H1 (cell line): ENCODE measurements around the gene OSBPL3. TPM values are rescaled to one million over a fixed set of nuclear protein-coding genes. Genes with fewer than 3 reads are reported as not detected.

Experiments used
- CTCF ChIA-PET: fragments of 300-600 bp; sonication (Branson Sonifier 250); formaldehyde crosslinking; loops from one replicate; lab custom pipeline; 2021; ENCODE audit not compliant: partially characterized antibody; lab: Charles Lee
- POLR2A ChIA-PET: fragments of 300-600 bp; sonication (Branson Sonifier 250); formaldehyde crosslinking; loops from one replicate; lab custom pipeline; 2021; ENCODE audit warnings: inconsistent platforms; ENCODE audit not compliant: partially characterized antibody; lab: Charles Lee
- DNase-seq, 2 experiments: peaks; one replicate each; pipeline versions ENCODE4 v3.0.0 to v3.0.0-alpha.2; 2010 to 2022; ENCODE audit warnings: low spot score in 2 of 2, low read depth in 1 of 2, mixed read lengths in 1 of 2
- FAIRE-seq: peaks from 2 replicates; lab custom pipeline; 2011; peaks lifted over from hg19 to GRCh38; lab: Jason Lieb, UNC
- H2AFZ ChIP-seq: 2 replicates; pipeline ENCODE4 v1.8.1; 2012; ENCODE audit warnings: low read length, inconsistent platforms
- H2AK5ac ChIP-seq: 2 replicates; pipeline ENCODE4 v1.6.1; 2013; ENCODE audit warnings: low read depth, low read length
- H2BK120ac ChIP-seq: replicated peaks from 2 replicates; pipeline ENCODE3; 2013; ENCODE audit warnings: low read depth, low read length, inconsistent platforms
- H2BK12ac ChIP-seq: 2 replicates; pipeline ENCODE4 v1.6.1; 2013; ENCODE audit warnings: low read depth, low read length
- H2BK15ac ChIP-seq: 2 replicates; pipeline ENCODE4 v1.6.1; 2013; ENCODE audit warnings: low read length
- H2BK20ac ChIP-seq: 2 replicates; pipeline ENCODE4 v1.6.1; 2013; ENCODE audit warnings: low read length
- H2BK5ac ChIP-seq: 2 replicates; pipeline ENCODE4 v1.6.1; 2013; ENCODE audit warnings: low read depth, low read length
- H3K14ac ChIP-seq: 2 replicates; pipeline ENCODE4 v1.6.1; 2013; ENCODE audit warnings: inconsistent platforms; ENCODE audit not compliant: insufficient read length
- H3K18ac ChIP-seq: 2 replicates; pipeline ENCODE4 v1.6.1; 2013; ENCODE audit warnings: low read length; ENCODE audit errors: extremely low read depth
- H3K23ac ChIP-seq: 2 replicates; pipeline ENCODE4 v1.6.1; 2013; ENCODE audit warnings: inconsistent platforms; ENCODE audit not compliant: insufficient read length
- H3K23me2 ChIP-seq: 2 replicates; pipeline ENCODE4 v1.6.1; 2013; ENCODE audit warnings: low read depth, low read length
- H3K27ac ChIP-seq: 2 replicates; pipeline ENCODE4 v1.6.1; 2011; ENCODE audit warnings: low read depth, low read length, inconsistent platforms
- H3K27me3 ChIP-seq, 4 experiments: replicated peaks in 1 of 4; 1 replicate in 1 of 4; 2 replicates in 3 of 4; pipeline versions ENCODE4 v1.6.1 to v1.8.1; 2011 to 2013; ENCODE audit warnings: low read length in 3 of 4, mild to moderate bottlenecking in 3 of 4, inconsistent platforms in 2 of 4, mixed read lengths in 2 of 4, moderate library complexity in 1 of 4; ENCODE audit not compliant: control insufficient read depth in 3 of 4, insufficient read depth in 3 of 4; ENCODE audit errors: extremely low read depth in 1 of 4
- H3K36me3 ChIP-seq, 4 experiments: 2 replicates each; pipeline versions ENCODE4 v1.6.1 to v1.8.1; 2011 to 2013; ENCODE audit warnings: mild to moderate bottlenecking in 4 of 4, low read length in 3 of 4, moderate library complexity in 2 of 4, control low read depth in 1 of 4, inconsistent platforms in 1 of 4; ENCODE audit not compliant: insufficient read depth in 4 of 4, control insufficient read depth in 2 of 4
- H3K4ac ChIP-seq: replicated peaks from 2 replicates; pipeline ENCODE3; 2013; ENCODE audit warnings: low read length, low read depth, mixed read lengths, inconsistent platforms; ENCODE audit not compliant: insufficient read length
- H3K4me1 ChIP-seq, 4 experiments: replicated peaks in 1 of 4; 1 replicate in 1 of 4; 2 replicates in 3 of 4; pipeline versions ENCODE4 v1.6.1 to v1.8.1; 2011 to 2013; ENCODE audit warnings: low read length in 3 of 4, inconsistent platforms in 2 of 4, mixed read lengths in 1 of 4; ENCODE audit not compliant: insufficient read depth in 4 of 4, control insufficient read depth in 3 of 4
- H3K4me2 ChIP-seq, 2 experiments: 2 replicates each; pipeline versions ENCODE4 v1.6.1 to v1.8.1; 2011 to 2013; ENCODE audit warnings: low read depth in 2 of 2, low read length in 2 of 2, control low read depth in 1 of 2, inconsistent platforms in 1 of 2, mild to moderate bottlenecking in 1 of 2; ENCODE audit not compliant: insufficient read depth in 1 of 2
- H3K4me3 ChIP-seq, 4 experiments: fragments of 200-600, 300-600 bp in 1 of 4; sonication (generic), shearing (Covaris generic), sonication (Bioruptor Twin) in 1 of 4; 2 replicates each; pipeline versions ENCODE4 v1.5.1 to v1.8.1; 2011 to 2016; ENCODE audit warnings: low read length in 4 of 4, low read depth in 3 of 4, control low read depth in 2 of 4, inconsistent platforms in 2 of 4, mild to moderate bottlenecking in 2 of 4, mixed read lengths in 1 of 4, moderate library complexity in 1 of 4; ENCODE audit not compliant: insufficient read depth in 2 of 4; ENCODE audit errors: extremely low read depth in 1 of 4
- H3K56ac ChIP-seq: replicated peaks from 2 replicates; pipeline ENCODE3; 2013; ENCODE audit warnings: low read depth, mild to moderate bottlenecking, mixed read lengths, low read length, inconsistent platforms; ENCODE audit not compliant: insufficient read length
- H3K79me1 ChIP-seq: 2 replicates; pipeline ENCODE4 v1.6.1; 2013; ENCODE audit warnings: low read depth, low read length, control low read depth
- H3K79me2 ChIP-seq, 2 experiments: 2 replicates each; pipeline versions ENCODE4 v1.6.1 to v1.8.1; 2012 to 2013; ENCODE audit warnings: low read length in 2 of 2, mild to moderate bottlenecking in 2 of 2, inconsistent platforms in 1 of 2; ENCODE audit not compliant: insufficient read depth in 2 of 2, control insufficient read depth in 1 of 2
- H3K9ac ChIP-seq, 4 experiments: replicated peaks in 1 of 4; 1 replicate in 1 of 4; 2 replicates in 3 of 4; pipeline versions ENCODE4 v1.6.1 to v1.8.1; 2011 to 2013; ENCODE audit warnings: low read depth in 3 of 4, low read length in 3 of 4, control low read depth in 2 of 4, mild to moderate bottlenecking in 2 of 4, moderate library complexity in 2 of 4, inconsistent platforms in 1 of 4; ENCODE audit errors: extremely low read depth in 1 of 4
- H3K9me3 ChIP-seq, 2 experiments: 2 replicates each; pipeline versions ENCODE4 v1.6.1 to v1.8.1; 2012 to 2013; ENCODE audit warnings: mild to moderate bottlenecking in 2 of 2, moderate library complexity in 2 of 2, control low read depth in 1 of 2, inconsistent platforms in 1 of 2, low read depth in 1 of 2, low read length in 1 of 2, mixed read lengths in 1 of 2; ENCODE audit not compliant: insufficient read depth in 2 of 2
- H4K20me1 ChIP-seq, 2 experiments: replicated peaks in 1 of 2; 2 replicates each; pipeline versions ENCODE3 to v1.8.1; 2011 to 2013; ENCODE audit warnings: inconsistent platforms in 2 of 2, low read length in 2 of 2, mild to moderate bottlenecking in 1 of 2; ENCODE audit not compliant: insufficient read depth in 2 of 2, control insufficient read depth in 1 of 2
- H4K5ac ChIP-seq: 2 replicates; pipeline ENCODE4 v1.6.1; 2013; ENCODE audit warnings: low read length, low read depth, mixed read lengths, inconsistent platforms; ENCODE audit not compliant: insufficient read length
- H4K8ac ChIP-seq: 2 replicates; pipeline ENCODE4 v1.8.0; 2013; ENCODE audit warnings: mild to moderate bottlenecking, moderate library complexity, low read length, inconsistent platforms; ENCODE audit not compliant: insufficient read depth; ENCODE audit errors: extremely low read depth
- H4K91ac ChIP-seq: replicated peaks from 2 replicates; pipeline ENCODE3; 2013; ENCODE audit warnings: low read length, mixed read lengths, inconsistent platforms; ENCODE audit not compliant: insufficient read length
- GABPA ChIP-seq: IDR thresholded peaks from 2 replicates; pipeline ENCODE4 v1.6.1; 2011; ENCODE audit warnings: mild to moderate bottlenecking, low read length, moderate library complexity, borderline replicate concordance; ENCODE audit not compliant: insufficient read depth
- RFX5 ChIP-seq: IDR thresholded peaks from 2 replicates; pipeline ENCODE4 v1.6.1; 2011; ENCODE audit warnings: low read depth, low read length, improper control_type of control experiment, borderline replicate concordance
- YY1 ChIP-seq: IDR thresholded peaks from 2 replicates; pipeline ENCODE4 v1.6.1; 2011; ENCODE audit warnings: low read depth, mild to moderate bottlenecking, low read length
- WGBS, 2 experiments: shearing (Covaris generic) in 1 of 2; methylation state at CpG; one replicate each; pipeline versions ENCODE4 v1.1.6 to v1.1.7; 2013 to 2015; ENCODE audit warnings: low lambda C conversion rate in 2 of 2, mixed read lengths in 2 of 2, inconsistent platforms in 1 of 2, low coverage in 1 of 2, missing lambda C conversion rate in 1 of 2; ENCODE audit not compliant: insufficient replicate concordance in 2 of 2, insufficient coverage in 1 of 2, insufficient read length in 1 of 2; ENCODE audit errors: extremely low coverage in 1 of 2, missing lambda C conversion rate in 1 of 2; 5-methylcytosine and 5-hydroxymethylcytosine counted together
- polyA plus RNA-seq, 7 experiments: library from polyadenylated mRNA; depleted of rRNA in 3 of 7; stranded (reverse) in 5 of 7; unstranded in 2 of 7; fragments of >200 nt in 5 of 7; fragments of 200-250 nt in 2 of 7; gene quantifications; 1 replicate in 5 of 7; 2 replicates in 1 of 7; 4 replicates in 1 of 7; pipeline versions ENCODE4 v1.2.1 to v1.2.3, GENCODE V29; 2011 to 2013; ENCODE audit warnings: missing spikeins in 2 of 7, mixed read lengths in 2 of 7
- total RNA-seq: library from RNA; stranded (reverse); fragmentation: NEBNext Ultra II Directional; extraction: Animal tissue kit (Norgen Biotek cat#: 25700); gene quantifications from 2 replicates; pipeline ENCODE4 v1.2.1, GENCODE V29; 2021

OSBPL3 gene
- total and polyA plus RNA-seq, 2 of the 8 experiments (the other 6 are each of a cell fraction or from before 2014, with no cell fraction given), result 2.8 to 13.9 TPM

DNA sequence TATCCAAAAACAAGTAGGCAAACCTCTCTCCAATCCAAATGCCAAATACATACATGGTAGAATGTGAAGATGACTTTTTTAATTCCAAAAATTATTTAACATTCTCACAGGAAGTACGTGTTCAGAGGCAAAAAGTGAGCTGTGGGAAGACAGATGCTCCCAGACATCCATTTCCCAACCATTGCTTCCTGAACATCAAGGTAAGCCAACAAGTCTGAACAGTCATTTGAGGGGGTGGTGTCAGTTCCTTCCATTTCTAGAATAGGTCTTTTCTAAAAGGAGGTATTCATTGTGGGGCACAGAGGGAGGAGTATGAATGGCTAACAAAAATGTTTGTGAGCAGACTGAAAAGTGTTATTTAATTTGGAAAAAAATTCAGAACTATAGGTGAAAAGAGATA is 49.1 kb downstream of the OSBPL3 start:
- FAIRE-seq (no peak), DNase-seq (no peak)
- H2BK5ac ChIP-seq, result no peak overlapping the region
- H2BK12ac ChIP-seq, result no peak overlapping the region
- no peak overlapping the region for H4K5ac ChIP-seq
- H2AK5ac ChIP-seq, result no peak overlapping the region
- no peaks in the 10 kb centered on the region for H4K20me1 ChIP-seq
- no peaks in the 10 kb centered on the region for H3K27me3 ChIP-seq
- no peaks in the 10 kb centered on the region for H3K79me1 ChIP-seq
- no peak overlapping the region for H3K23ac ChIP-seq
- H2BK15ac ChIP-seq, result no peak overlapping the region
- no peak overlapping the region for H3K18ac ChIP-seq
- H3K27ac ChIP-seq, result no peak overlapping the region
- H3K9me3 ChIP-seq, result no peaks in the 10 kb centered on the region
- H3K9ac ChIP-seq, result no peak overlapping the region
- no peak overlapping the region for H2BK20ac ChIP-seq
- no peak overlapping the region for H2BK120ac ChIP-seq
- no peak overlapping the region for H3K4me3 ChIP-seq
- peaks cover 1 to 8% (median 4%) of the 10 kb centered on the region in 4 experiments; a peak in 6 of 7 replicates for H3K4me1 ChIP-seq
- H3K23me2 ChIP-seq, result no peaks in the 10 kb centered on the region
- no peak overlapping the region for H2AFZ ChIP-seq
- H3K14ac ChIP-seq, result no peak overlapping the region
- no peak overlapping the region for H4K91ac ChIP-seq
- no peaks in the 10 kb centered on the region for H3K36me3 ChIP-seq
- no peak overlapping the region for H3K56ac ChIP-seq
- no peak overlapping the region for H3K4ac ChIP-seq
- ChIA-PET CTCF (no interaction called here), POLR2A (no interaction called here)
- H3K4me2 ChIP-seq, result no peak overlapping the region
- 94% methylated on average over 1 of the region's 1 CpG; no CpG with 5 or more reads in 1 of the 2 experiments for WGBS, 2 experiments
- H3K79me2 ChIP-seq, result 0 out of 4 replicates have a peak, but pooled peaks cover 0 to 5% of the 10 kb centered on the region in 2 experiments
- H4K8ac ChIP-seq, result no peak overlapping the region
- TF ChIP-seq YY1 (no peak), GABPA (no peak), RFX5 (no peak)
